ENCODE data around the gene TCEANC2.

GRCh38 chr1:54012863-54013262 lies 40.5 kb upstream of the TCEANC2 start:
- TF ChIP-seq CTCF (conservative IDR thresholded peaks at IDR 0.05) (no peak), ZFX (IDR thresholded peaks at IDR 0.05) (no peak)
